GM23338 (cell line): Measurements from ENCODE around the gene ZNF784. TPM values are rescaled to one million over a fixed set of nuclear protein-coding genes. Genes with fewer than 3 reads are reported as not detected.

ENCODE experiments used
- ATAC-seq: fragments of 200-7000 bp; cut with Tn5 transposase; 3 replicates; pipeline ENCODE4 v1.9.1; 2020
- DNase-seq: peaks from one replicate; pipeline ENCODE4 v3.0.0-alpha.2; 2015; ENCODE audit warnings: low spot score
- H2AFZ ChIP-seq: fragments of 200-600 bp; sonication (generic); 2 replicates; pipeline ENCODE4 v1.8.0; 2016; ENCODE audit warnings: antibody characterized with exemption, mild to moderate bottlenecking, moderate library complexity
- H3F3A ChIP-seq: fragments of 200-600 bp; sonication (generic); replicated peaks from 2 replicates; pipeline ENCODE4 v1.8.0; 2017; ENCODE audit warnings: antibody characterized with exemption, mixed run types, low read depth
- H3K27ac ChIP-seq: fragments of 200-600 bp; sonication (generic); 2 replicates; pipeline ENCODE4 v1.6.1; 2016; ENCODE audit warnings: low read depth
- H3K27me3 ChIP-seq: fragments of 200-600 bp; sonication (generic); 2 replicates; pipeline ENCODE4 v1.8.0; 2016; ENCODE audit warnings: mild to moderate bottlenecking, mixed run types, moderate library complexity; ENCODE audit not compliant: insufficient read depth
- H3K36me3 ChIP-seq: fragments of 200-600 bp; sonication (generic); 2 replicates; pipeline ENCODE4 v1.8.0; 2016; ENCODE audit warnings: mild to moderate bottlenecking; ENCODE audit not compliant: insufficient read depth
- H3K4me1 ChIP-seq: fragments of 200-600 bp; sonication (generic); 2 replicates; pipeline ENCODE4 v1.8.0; 2016; ENCODE audit warnings: mild to moderate bottlenecking, moderate library complexity; ENCODE audit not compliant: insufficient read depth
- H3K4me2 ChIP-seq: fragments of 200-600 bp; sonication (generic); 2 replicates; pipeline ENCODE4 v1.7.1; 2017; ENCODE audit warnings: mixed run types
- H3K4me3 ChIP-seq: fragments of 200-600 bp; sonication (generic); 2 replicates; pipeline ENCODE4 v1.6.1; 2016; ENCODE audit warnings: mixed run types
- H3K79me2 ChIP-seq: fragments of 200-600 bp; sonication (generic); replicated peaks from 2 replicates; pipeline ENCODE4 v1.8.0; 2017; ENCODE audit warnings: mild to moderate bottlenecking; ENCODE audit not compliant: insufficient read depth
- H3K9me2 ChIP-seq: fragments of 200-600 bp; sonication (generic); 2 replicates; pipeline ENCODE4 v1.8.0; 2017; ENCODE audit not compliant: insufficient read depth
- H4K20me1 ChIP-seq: fragments of 200-600 bp; sonication (generic); replicated peaks from 2 replicates; pipeline ENCODE4 v1.8.0; 2017; ENCODE audit warnings: mild to moderate bottlenecking; ENCODE audit not compliant: insufficient read depth
- H3K27ac Mint-ChIP-seq: 2 replicates; pipeline ENCODE4 v1.8.0; 2020; ENCODE audit warnings: inconsistent platforms, mild to moderate bottlenecking, moderate library complexity, mixed read lengths
- H3K27me3 Mint-ChIP-seq: 3 replicates; pipeline ENCODE4 v1.8.0; 2022; ENCODE audit warnings: low read depth, mild to moderate bottlenecking, moderate library complexity, mixed read lengths, inconsistent platforms; ENCODE audit not compliant: insufficient read depth, poor library complexity
- H3K36me3 Mint-ChIP-seq: 3 replicates; pipeline ENCODE4 v1.8.0; 2021; ENCODE audit warnings: low read depth, mild to moderate bottlenecking, inconsistent platforms, moderate library complexity, mixed read lengths
- H3K4me1 Mint-ChIP-seq: 3 replicates; pipeline ENCODE4 v1.8.0; 2020; ENCODE audit warnings: mild to moderate bottlenecking, inconsistent platforms, mixed read lengths
- H3K4me3 Mint-ChIP-seq: 3 replicates; pipeline ENCODE4 v1.8.0; 2021; ENCODE audit warnings: moderate library complexity, mild to moderate bottlenecking, inconsistent platforms, mixed read lengths
- H3K9me3 Mint-ChIP-seq: 3 replicates; pipeline ENCODE4 v1.8.0; 2020; ENCODE audit warnings: moderate library complexity, mild to moderate bottlenecking, inconsistent platforms, mixed read lengths
- CREB1 ChIP-seq: fragments of 250-450 bp; sonication (Bioruptor Pico); IDR thresholded peaks from 2 replicates; pipeline ENCODE4 v1.5.0; 2020; ENCODE audit warnings: low read depth, mild to moderate bottlenecking, moderate library complexity
- ETS1 ChIP-seq: IDR thresholded peaks from 2 replicates; pipeline ENCODE4 v1.6.1; 2016; ENCODE audit warnings: antibody characterized with exemption
- EZH2 ChIP-seq: fragments of 200-600 bp; sonication (generic); IDR thresholded peaks from one replicate; pipeline ENCODE4 v1.8.0; 2017; ENCODE audit warnings: antibody characterized with exemption, mild to moderate bottlenecking, low read depth; ENCODE audit not compliant: unreplicated experiment
- EZH2phosphoT487 ChIP-seq: fragments of 200-600 bp; sonication (generic); IDR thresholded peaks from one replicate; pipeline ENCODE4 v1.8.1; 2018; ENCODE audit warnings: antibody characterized with exemption; ENCODE audit not compliant: unreplicated experiment
- NANOG ChIP-seq: IDR thresholded peaks from 2 replicates; pipeline ENCODE4 v1.6.1; 2016; ENCODE audit warnings: antibody characterized with exemption, borderline replicate concordance
- POLR2AphosphoS5 ChIP-seq: IDR thresholded peaks from 2 replicates; pipeline ENCODE4 v1.6.1; 2016; ENCODE audit warnings: antibody characterized with exemption, low read depth
- REST ChIP-seq: IDR thresholded peaks from one replicate; pipeline ENCODE4 v1.6.1; 2018; ENCODE audit warnings: antibody characterized with exemption; ENCODE audit not compliant: unreplicated experiment
- ZNF114 ChIP-seq: fragments of 250-450 bp; sonication (Bioruptor Pico); IDR thresholded peaks from 2 replicates; pipeline ENCODE4 v1.5.0; 2020; ENCODE audit warnings: mild to moderate bottlenecking, moderate library complexity
- polyA plus RNA-seq: library from polyadenylated mRNA; unstranded; fragments of >200 nt; fragmentation: Nextera tagmentation; extraction: Ambion mirVana; gene quantifications from 2 replicates; pipeline ENCODE4 v1.2.1, GENCODE V29; 2016
- total RNA-seq: library from RNA; depleted of rRNA; stranded (reverse); fragments of >200 nt; shearing (Covaris generic); gene quantifications from 2 replicates; pipeline ENCODE4 v1.2.3, GENCODE V29; 2014

Gene ZNF784
- total and polyA plus RNA-seq, 2 experiments from 2014 or later = 1.5 to 6.7 TPM

- no peak overlapping the region for H3K4me3 Mint-ChIP-seq
- Histone ChIP-seq H3K79me2 (peaks cover 9% of the 10 kb centered on the region), H4K20me1 (peaks cover 4% of the 10 kb centered on the region; the same call in 1 of the 2 replicates), H3K27me3 (no peaks in the 10 kb centered on the region), H3K4me1 (peaks cover 22% of the 10 kb centered on the region), H3K36me3 (no peaks in the 10 kb centered on the region), H3K4me3 (no peak overlapping the region), H3K27ac (no peak overlapping the region), H3K4me2 (no peak overlapping the region), H3F3A (peaks cover 22% of the 10 kb centered on the region), H3K9me2 (no peaks in the 10 kb centered on the region), H2AFZ (no peak overlapping the region)
- no peak for ATAC-seq
- H3K27ac Mint-ChIP-seq = no peak overlapping the region
- DNase-seq = no peak
- H3K4me1 Mint-ChIP-seq = peaks cover 40% of the 10 kb centered on the region
- peaks cover 12% of the 10 kb centered on the region for H3K36me3 Mint-ChIP-seq
- peaks cover 6% of the 10 kb centered on the region for H3K9me3 Mint-ChIP-seq
- no peak for TF ChIP-seq CREB1 (CRISPR knock-in tag)
- TF ChIP-seq EZH2 = no peak
- no peak for TF ChIP-seq ETS1
- TF ChIP-seq ZNF114 = no peak
- TF ChIP-seq NANOG = no peak
- TF ChIP-seq POLR2AphosphoS5 = no peak
- no peak for TF ChIP-seq EZH2phosphoT487
- TF ChIP-seq REST = no peak
- peaks cover 41% of the 10 kb centered on the region for H3K27me3 Mint-ChIP-seq
Observed at GRCh38 chr19:55602104-55603001, 22.0 kb downstream of the ZNF784 start.

- Histone ChIP-seq H4K20me1 (no peaks in the 10 kb centered on the region), H2AFZ (no peak overlapping the region), H3F3A (peaks cover 20% of the 10 kb centered on the region), H3K79me2 (no peaks in the 10 kb centered on the region; the same call in 1 of the 2 replicates), H3K4me2 (peak overlapping the region; percentile 95), H3K27ac (no peak overlapping the region; the same call in 1 of the 2 replicates), H3K9me2 (no peaks in the 10 kb centered on the region), H3K27me3 (no peaks in the 10 kb centered on the region), H3K4me1 (peaks cover 18% of the 10 kb centered on the region), H3K4me3 (peak overlapping the region; percentile 58), H3K36me3 (no peaks in the 10 kb centered on the region)
- DNase-seq = no peak
- no peak for TF ChIP-seq ETS1
- Mint-ChIP-seq H3K9me3 (peaks cover 6% of the 10 kb centered on the region), H3K36me3 (peaks cover 15% of the 10 kb centered on the region), H3K4me1 (peaks cover 30% of the 10 kb centered on the region), H3K27me3 (peaks cover 34% of the 10 kb centered on the region), H3K4me3 (peak overlapping the region; percentile 74), H3K27ac (no peak overlapping the region; the same call in 1 of the 2 replicates)
- no peak for ATAC-seq
Observed at GRCh38 chr19:55601084-55601483, 23.3 kb downstream of the ZNF784 start.
